SK-N-SH (cell line): ENCODE data around the gene NAPEPLD. TPM values are rescaled to one million over a fixed set of nuclear protein-coding genes. Genes with fewer than 3 reads are reported as not detected.

Experiments used
- CTCF ChIA-PET: fragments of 300-600, 350-600 bp; formaldehyde crosslinking; extraction: SDS; loops from one replicate; lab custom pipeline; 2021; lab: Yijun Ruan, JAX
- POLR2A ChIA-PET: fragments of 350-600 bp; sonication (Branson Sonifier 250); formaldehyde crosslinking; extraction: SDS; loops from one replicate; lab custom pipeline; 2020; ENCODE audit warnings: antibody characterized with exemption, inconsistent platforms; lab: Yijun Ruan, JAX
- DNase-seq: peaks from one replicate; pipeline ENCODE4 v3.0.0; 2012
- H2AFZ ChIP-seq: fragments of 200-600 bp; sonication (generic); 2 replicates; pipeline ENCODE4 v1.8.1; 2016; ENCODE audit warnings: antibody characterized with exemption, mild to moderate bottlenecking, low read depth
- H3F3A ChIP-seq: fragments of 200-600 bp; sonication (generic); replicated peaks from 2 replicates; pipeline ENCODE3; 2016; ENCODE audit warnings: antibody characterized with exemption, mild to moderate bottlenecking; ENCODE audit not compliant: insufficient read depth
- H3K27ac ChIP-seq, 2 experiments: fragments of 200-500 bp in 1 of 2; fragments of 200-600 bp in 1 of 2; sonication (Bioruptor generic) in 1 of 2; sonication (generic), shearing (Covaris generic) in 1 of 2; 2 replicates each; pipeline versions ENCODE4 v1.5.1 to v1.6.1; 2014 to 2016; ENCODE audit warnings: low read depth in 2 of 2, inconsistent platforms in 1 of 2, low read length in 1 of 2, mild to moderate bottlenecking in 1 of 2, mixed read lengths in 1 of 2
- H3K27me3 ChIP-seq: fragments of 200-600 bp; sonication (generic), shearing (Covaris generic); 2 replicates; pipeline ENCODE4 v1.6.1; 2016; ENCODE audit warnings: mixed run types; ENCODE audit not compliant: insufficient read depth
- H3K36me3 ChIP-seq, 2 experiments: fragments of 200-500 bp in 1 of 2; fragments of 200-600 bp in 1 of 2; sonication (Bioruptor generic) in 1 of 2; sonication (generic) in 1 of 2; replicated peaks in 1 of 2; 2 replicates each; pipeline versions ENCODE3 to v1.5.1; 2014 to 2016; ENCODE audit warnings: low read length in 1 of 2, mild to moderate bottlenecking in 1 of 2; ENCODE audit not compliant: insufficient read depth in 2 of 2, control insufficient read depth in 1 of 2
- H3K4me1 ChIP-seq, 2 experiments: fragments of 200-500 bp in 1 of 2; fragments of 200-600 bp in 1 of 2; sonication (Bioruptor generic) in 1 of 2; sonication (generic), shearing (Covaris generic) in 1 of 2; 2 replicates each; pipeline versions ENCODE4 v1.5.1 to v1.6.1; 2014 to 2016; ENCODE audit warnings: low read depth in 1 of 2, low read length in 1 of 2, mixed run types in 1 of 2; ENCODE audit not compliant: insufficient read depth in 2 of 2, control insufficient read depth in 1 of 2
- H3K4me2 ChIP-seq: fragments of 200-600 bp; sonication (generic), shearing (Covaris generic); 2 replicates; pipeline ENCODE4 v1.6.1; 2017; ENCODE audit warnings: mixed run types
- H3K4me3 ChIP-seq, 2 experiments: fragments of 200-500 bp in 1 of 2; fragments of 200-600 bp in 1 of 2; sonication (Bioruptor generic) in 1 of 2; sonication (generic), shearing (Covaris generic) in 1 of 2; 2 replicates each; pipeline versions ENCODE4 v1.5.1 to v1.8.1; 2014 to 2016; ENCODE audit warnings: low read depth in 2 of 2, inconsistent platforms in 1 of 2, low read length in 1 of 2, mild to moderate bottlenecking in 1 of 2, mixed read lengths in 1 of 2, moderate library complexity in 1 of 2
- H3K79me2 ChIP-seq: fragments of 200-600 bp; sonication (generic); 2 replicates; pipeline ENCODE4 v1.8.1; 2017; ENCODE audit warnings: mild to moderate bottlenecking; ENCODE audit not compliant: insufficient read depth
- H3K9ac ChIP-seq: fragments of 200-600 bp; sonication (generic); 2 replicates; pipeline ENCODE4 v1.6.1; 2017; ENCODE audit warnings: mixed run types
- H3K9me2 ChIP-seq: fragments of 200-600 bp; sonication (generic); 2 replicates; pipeline ENCODE4 v1.6.1; 2017; ENCODE audit warnings: mixed run types
- H3K9me3 ChIP-seq: fragments of 200-600 bp; sonication (generic); 2 replicates; pipeline ENCODE4 v1.6.1; 2017; ENCODE audit warnings: mixed run types, mild to moderate bottlenecking, moderate library complexity
- H4K20me1 ChIP-seq: fragments of 200-600 bp; sonication (generic); 2 replicates; pipeline ENCODE4 v1.6.1; 2017; ENCODE audit warnings: mild to moderate bottlenecking, mixed run types; ENCODE audit not compliant: insufficient read depth
- CHD2 ChIP-seq: fragments of 150-350 bp; IDR thresholded peaks from 2 replicates; pipeline ENCODE4 v1.6.1; 2018; ENCODE audit warnings: low read length; ENCODE audit not compliant: partially characterized antibody
- ELF1 ChIP-seq: IDR thresholded peaks from 2 replicates; pipeline ENCODE4 v1.4.0; 2012
- EP300 ChIP-seq, 2 experiments: IDR thresholded peaks; 2 replicates each; pipeline versions ENCODE4 v1.4.0 to v1.6.1; 2012; ENCODE audit warnings: borderline replicate concordance in 1 of 2, low read depth in 1 of 2, low read length in 1 of 2
- FOSL2 ChIP-seq: IDR thresholded peaks from 2 replicates; pipeline ENCODE4 v1.4.0; 2012; ENCODE audit warnings: low read depth, mild to moderate bottlenecking, moderate library complexity, borderline replicate concordance
- FOXM1 ChIP-seq: IDR thresholded peaks from 2 replicates; pipeline ENCODE4 v1.4.0; 2012; ENCODE audit warnings: low read depth, mild to moderate bottlenecking
- GABPA ChIP-seq: IDR thresholded peaks from 2 replicates; pipeline ENCODE4 v1.4.0; 2012; ENCODE audit warnings: low read depth, mild to moderate bottlenecking
- JUND ChIP-seq: IDR thresholded peaks from 2 replicates; pipeline ENCODE4 v1.4.0; 2012
- MEF2A ChIP-seq: IDR thresholded peaks from 2 replicates; pipeline ENCODE4 v1.4.0; 2012; ENCODE audit warnings: low read depth, borderline replicate concordance
- MXI1 ChIP-seq: IDR thresholded peaks from 2 replicates; pipeline ENCODE4 v1.6.1; 2012; ENCODE audit warnings: mild to moderate bottlenecking, low read depth, low read length, improper control_type of control experiment
- NFIC ChIP-seq: IDR thresholded peaks from 2 replicates; pipeline ENCODE4 v1.4.0; 2012; ENCODE audit warnings: borderline replicate concordance
- RFX5 ChIP-seq: IDR thresholded peaks from 2 replicates; pipeline ENCODE4 v1.6.1; 2012; ENCODE audit warnings: mild to moderate bottlenecking, improper control_type of control experiment, low read length
- RXRA ChIP-seq: IDR thresholded peaks from 2 replicates; pipeline ENCODE4 v1.4.0; 2012; ENCODE audit warnings: low read depth, mild to moderate bottlenecking, borderline replicate concordance
- SMC3 ChIP-seq: IDR thresholded peaks from 2 replicates; pipeline ENCODE4 v1.6.1; 2012; ENCODE audit warnings: low read depth, low read length, improper control_type of control experiment
- TCF12 ChIP-seq: IDR thresholded peaks from 2 replicates; pipeline ENCODE4 v1.4.0; 2012
- YY1 ChIP-seq: IDR thresholded peaks from 2 replicates; pipeline ENCODE4 v1.4.0; 2012; ENCODE audit warnings: low read depth, mild to moderate bottlenecking
- WGBS: methylation state at CpG from one replicate; pipeline ENCODE4 v1.1.6; 2017; ENCODE audit warnings: low lambda C conversion rate; 5-methylcytosine and 5-hydroxymethylcytosine counted together
- polyA plus RNA-seq, 3 experiments: library from polyadenylated mRNA; depleted of rRNA; stranded (reverse); fragments of >200 nt; gene quantifications; 2 replicates each; pipeline ENCODE4 v1.2.3, GENCODE V29; 2012
- TF ChIP-seq, protein P1 (sequence below): IDR thresholded peaks from 2 replicates; pipeline ENCODE4 v1.4.0; 2012; ENCODE audit warnings: low read depth, borderline replicate concordance
- TF ChIP-seq, protein P2 (sequence below): IDR thresholded peaks from 2 replicates; pipeline ENCODE4; 2012
- TF ChIP-seq, protein P3 (sequence below): fragments of 150-350 bp; IDR thresholded peaks from 2 replicates; pipeline ENCODE4 v1.6.1; 2016; ENCODE audit warnings: mild to moderate bottlenecking, low read depth, low read length
- TF ChIP-seq, protein P4 (sequence below): fragments of 150-350 bp; IDR thresholded peaks from 2 replicates; pipeline ENCODE4 v1.6.1; 2017; ENCODE audit warnings: antibody characterized with exemption, low read length, low read depth, borderline replicate concordance

The NAPEPLD gene
- polyA plus RNA-seq, 1 of the 3 experiments (the other 2 are of a cell fraction): 4.6 TPM

DNA sequence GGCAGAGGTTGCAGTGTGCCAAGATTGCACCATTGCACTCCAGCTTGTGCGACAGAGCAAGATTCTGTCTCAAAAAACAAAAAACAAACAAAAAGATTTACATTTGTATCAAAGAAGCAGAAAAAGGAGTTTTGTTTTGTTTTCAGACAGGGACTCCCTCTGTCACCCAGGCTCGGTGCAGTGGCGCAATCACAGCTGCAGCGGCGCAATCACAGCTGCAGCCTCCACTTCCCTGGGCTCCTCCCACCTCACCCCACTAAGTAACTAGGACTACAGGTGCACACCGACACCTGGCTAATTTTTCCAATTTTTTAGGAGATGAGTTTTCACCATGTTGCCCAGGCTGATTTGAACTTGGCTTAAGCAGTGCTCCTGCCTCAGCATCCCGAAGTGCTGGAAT lies 72.1 kb downstream of the NAPEPLD start:
- CTCF ChIA-PET: interaction anchor here (0.5 to 7.2 kb wide), 4 partner anchors 10 to 211 kb away, joined by 3 to 54 read pairs (median 6); no protein-coding TSS in a partner anchor
- peaks cover 8 to 42% of the 10 kb centered on the region in 2 experiments for H3K36me3 ChIP-seq
- no peak overlapping the region for H2AFZ ChIP-seq

DNA sequence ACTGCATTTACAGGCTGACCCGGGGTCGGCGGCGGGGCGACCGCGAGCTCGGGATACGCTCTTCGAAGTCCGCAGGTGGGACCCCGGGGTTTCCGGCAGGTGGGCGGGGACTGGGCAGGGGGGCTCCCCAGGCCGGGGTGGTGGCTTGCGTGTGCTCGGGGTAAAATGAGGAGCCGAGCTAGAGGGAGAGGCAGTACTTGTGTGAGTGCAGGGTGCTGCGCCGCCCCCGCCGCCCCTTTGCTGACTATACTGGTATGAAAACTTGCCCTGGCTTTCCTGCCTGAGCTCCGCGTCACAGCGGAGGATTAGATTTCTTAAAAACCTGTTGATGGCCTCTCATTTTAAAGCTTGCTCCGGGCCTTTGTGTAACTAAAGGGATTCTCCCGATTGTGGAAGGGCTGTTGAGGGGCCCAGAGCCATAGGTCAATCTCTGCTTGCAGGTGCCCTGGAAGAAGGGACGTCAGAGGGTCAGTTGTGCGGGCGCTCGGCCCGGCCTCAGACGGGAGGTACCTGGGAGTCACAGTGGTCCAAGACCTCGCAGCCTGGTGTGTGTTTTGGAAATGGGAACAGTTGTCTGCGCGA lies 73.5 kb downstream of the NAPEPLD start:
- peaks cover 0 to 17% of the 10 kb centered on the region in 2 experiments; a peak in 2 of 4 replicates for H3K4me1 ChIP-seq
- H3F3A ChIP-seq: peaks cover 13% of the 10 kb centered on the region
- no peaks in the 10 kb centered on the region for H3K9me2 ChIP-seq
- no peaks in the 10 kb centered on the region for H3K27me3 ChIP-seq
- peak overlapping the region; percentile 89 to 95 for H3K27ac ChIP-seq
- peaks cover 60% of the 10 kb centered on the region for H3K79me2 ChIP-seq
- ChIA-PET POLR2A (interaction anchor here (0.9 to 2.4 kb wide), 6 partner anchors 9 to 327 kb away, joined by 3 to 12 read pairs (median 5); partner anchors contain the start of genes FAM185A and NAPEPLD), CTCF (interaction anchor here (1.3 to 7.2 kb wide), 7 partner anchors 9 to 327 kb away, joined by 3 to 54 read pairs (median 8); partner anchors contain the start of gene FAM185A)
- H2AFZ ChIP-seq: peak overlapping the region; percentile 91
- peak overlapping the region; percentile 74 for H3K4me2 ChIP-seq
- no peaks in the 10 kb centered on the region for H3K9me3 ChIP-seq
- peak overlapping the region; percentile 74 to 83 for H3K4me3 ChIP-seq
- no peaks in the 10 kb centered on the region; the same call in 1 of the 2 replicates for H4K20me1 ChIP-seq
- WGBS: 2% methylated on average over 29 of the region's 36 CpGs
- peaks cover 4 to 34% of the 10 kb centered on the region in 2 experiments for H3K36me3 ChIP-seq
- H3K9ac ChIP-seq: peak overlapping the region; percentile 80
- DNase-seq: peak; percentile 89
- TF ChIP-seq GABPA (no peak), SMC3 (no peak), JUND (0 out of 2 replicates have a peak, but pooled peaks have one; percentile 2), RXRA (no peak), FOSL2 (no peak), EP300 (IDR thresholded peaks at IDR 0.05; ENCODE audit: borderline replicate concordance in 1 of 2, low read depth in 1 of 2, low read length in 1 of 2) (no peak), ELF1 (no peak), MXI1 (peak; percentile 66; the same call in 1 of the 2 replicates), RFX5 (no peak), YY1 (0 out of 2 replicates have a peak, but pooled peaks have one; percentile 17), CHD2 (peak; percentile 1), MEF2A (no peak)
- TF ChIP-seq, protein P1, sequence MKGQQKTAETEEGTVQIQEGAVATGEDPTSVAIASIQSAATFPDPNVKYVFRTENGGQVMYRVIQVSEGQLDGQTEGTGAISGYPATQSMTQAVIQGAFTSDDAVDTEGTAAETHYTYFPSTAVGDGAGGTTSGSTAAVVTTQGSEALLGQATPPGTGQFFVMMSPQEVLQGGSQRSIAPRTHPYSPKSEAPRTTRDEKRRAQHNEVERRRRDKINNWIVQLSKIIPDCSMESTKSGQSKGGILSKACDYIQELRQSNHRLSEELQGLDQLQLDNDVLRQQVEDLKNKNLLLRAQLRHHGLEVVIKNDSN: no peak
- TF ChIP-seq, protein P2, sequence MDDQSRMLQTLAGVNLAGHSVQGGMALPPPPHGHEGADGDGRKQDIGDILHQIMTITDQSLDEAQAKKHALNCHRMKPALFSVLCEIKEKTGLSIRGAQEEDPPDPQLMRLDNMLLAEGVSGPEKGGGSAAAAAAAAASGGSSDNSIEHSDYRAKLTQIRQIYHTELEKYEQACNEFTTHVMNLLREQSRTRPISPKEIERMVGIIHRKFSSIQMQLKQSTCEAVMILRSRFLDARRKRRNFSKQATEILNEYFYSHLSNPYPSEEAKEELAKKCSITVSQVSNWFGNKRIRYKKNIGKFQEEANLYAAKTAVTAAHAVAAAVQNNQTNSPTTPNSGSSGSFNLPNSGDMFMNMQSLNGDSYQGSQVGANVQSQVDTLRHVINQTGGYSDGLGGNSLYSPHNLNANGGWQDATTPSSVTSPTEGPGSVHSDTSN: no peak

More for the DNA sequence above, 72.1 kb downstream of the NAPEPLD start:
- Histone ChIP-seq H3F3A (peaks cover 13% of the 10 kb centered on the region), H3K9ac (no peak overlapping the region; the same call in 1 of the 2 replicates), H3K4me3 (peak overlapping the region in 1 of 2 experiments; percentile 83; a peak in 2 of 4 replicates), H4K20me1 (no peaks in the 10 kb centered on the region; the same call in 1 of the 2 replicates), H3K4me2 (peak overlapping the region; percentile 74), H3K9me3 (no peaks in the 10 kb centered on the region), H3K9me2 (no peaks in the 10 kb centered on the region), H3K27ac (no peak overlapping the region), H3K4me1 (peaks cover 0 to 17% of the 10 kb centered on the region in 2 experiments; a peak in 2 of 4 replicates), H3K27me3 (no peaks in the 10 kb centered on the region), H3K79me2 (peaks cover 68% of the 10 kb centered on the region)
- POLR2A ChIA-PET: interaction anchor here (2.4 kb wide), 1 partner anchor 8 kb away, joined by 5 read pairs; no protein-coding TSS in a partner anchor
- DNase-seq: no peak
- 87% methylated on average over 7 of the region's 7 CpGs for WGBS
- TF ChIP-seq SMC3 (no peak), NFIC (no peak), RFX5 (no peak), ELF1 (no peak), YY1 (no peak), GABPA (no peak), FOXM1 (no peak), TCF12 (no peak)
- TF ChIP-seq, protein P3, sequence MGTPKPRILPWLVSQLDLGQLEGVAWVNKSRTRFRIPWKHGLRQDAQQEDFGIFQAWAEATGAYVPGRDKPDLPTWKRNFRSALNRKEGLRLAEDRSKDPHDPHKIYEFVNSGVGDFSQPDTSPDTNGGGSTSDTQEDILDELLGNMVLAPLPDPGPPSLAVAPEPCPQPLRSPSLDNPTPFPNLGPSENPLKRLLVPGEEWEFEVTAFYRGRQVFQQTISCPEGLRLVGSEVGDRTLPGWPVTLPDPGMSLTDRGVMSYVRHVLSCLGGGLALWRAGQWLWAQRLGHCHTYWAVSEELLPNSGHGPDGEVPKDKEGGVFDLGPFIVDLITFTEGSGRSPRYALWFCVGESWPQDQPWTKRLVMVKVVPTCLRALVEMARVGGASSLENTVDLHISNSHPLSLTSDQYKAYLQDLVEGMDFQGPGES: no peak
- TF ChIP-seq, protein P1: no peak
- TF ChIP-seq, protein P4, sequence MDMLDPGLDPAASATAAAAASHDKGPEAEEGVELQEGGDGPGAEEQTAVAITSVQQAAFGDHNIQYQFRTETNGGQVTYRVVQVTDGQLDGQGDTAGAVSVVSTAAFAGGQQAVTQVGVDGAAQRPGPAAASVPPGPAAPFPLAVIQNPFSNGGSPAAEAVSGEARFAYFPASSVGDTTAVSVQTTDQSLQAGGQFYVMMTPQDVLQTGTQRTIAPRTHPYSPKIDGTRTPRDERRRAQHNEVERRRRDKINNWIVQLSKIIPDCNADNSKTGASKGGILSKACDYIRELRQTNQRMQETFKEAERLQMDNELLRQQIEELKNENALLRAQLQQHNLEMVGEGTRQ: no peak
